H1 (cell line): ENCODE results near the gene MBNL2. TPM values are rescaled to one million over a fixed set of nuclear protein-coding genes. Genes with fewer than 3 reads are reported as not detected.
A peak's percentile ranks its signal among the peaks of the same experiment; 100 is the strongest.

Experiments used
- CTCF ChIA-PET: fragments of 300-600 bp; sonication (Branson Sonifier 250); formaldehyde crosslinking; loops from one replicate; lab custom pipeline; 2021; ENCODE audit not compliant: partially characterized antibody; lab: Charles Lee
- POLR2A ChIA-PET: fragments of 300-600 bp; sonication (Branson Sonifier 250); formaldehyde crosslinking; loops from one replicate; lab custom pipeline; 2021; ENCODE audit warnings: inconsistent platforms; ENCODE audit not compliant: partially characterized antibody; lab: Charles Lee
- DNase-seq, 2 experiments: peaks; one replicate each; pipeline versions ENCODE4 v3.0.0 to v3.0.0-alpha.2; 2010 to 2022; ENCODE audit warnings: low spot score in 2 of 2, low read depth in 1 of 2, mixed read lengths in 1 of 2
- FAIRE-seq: peaks from 2 replicates; lab custom pipeline; 2011; peaks lifted over from hg19 to GRCh38; lab: Jason Lieb, UNC
- H2AFZ ChIP-seq: 2 replicates; pipeline ENCODE4 v1.8.1; 2012; ENCODE audit warnings: low read length, inconsistent platforms
- H2AK5ac ChIP-seq: 2 replicates; pipeline ENCODE4 v1.6.1; 2013; ENCODE audit warnings: low read depth, low read length
- H2BK120ac ChIP-seq: replicated peaks from 2 replicates; pipeline ENCODE3; 2013; ENCODE audit warnings: low read depth, low read length, inconsistent platforms
- H2BK12ac ChIP-seq: 2 replicates; pipeline ENCODE4 v1.6.1; 2013; ENCODE audit warnings: low read depth, low read length
- H2BK15ac ChIP-seq: 2 replicates; pipeline ENCODE4 v1.6.1; 2013; ENCODE audit warnings: low read length
- H2BK20ac ChIP-seq: 2 replicates; pipeline ENCODE4 v1.6.1; 2013; ENCODE audit warnings: low read length
- H2BK5ac ChIP-seq: 2 replicates; pipeline ENCODE4 v1.6.1; 2013; ENCODE audit warnings: low read depth, low read length
- H3K14ac ChIP-seq: 2 replicates; pipeline ENCODE4 v1.6.1; 2013; ENCODE audit warnings: inconsistent platforms; ENCODE audit not compliant: insufficient read length
- H3K18ac ChIP-seq: 2 replicates; pipeline ENCODE4 v1.6.1; 2013; ENCODE audit warnings: low read length; ENCODE audit errors: extremely low read depth
- H3K23ac ChIP-seq: 2 replicates; pipeline ENCODE4 v1.6.1; 2013; ENCODE audit warnings: inconsistent platforms; ENCODE audit not compliant: insufficient read length
- H3K23me2 ChIP-seq: 2 replicates; pipeline ENCODE4 v1.6.1; 2013; ENCODE audit warnings: low read depth, low read length
- H3K27ac ChIP-seq: 2 replicates; pipeline ENCODE4 v1.6.1; 2011; ENCODE audit warnings: low read depth, low read length, inconsistent platforms
- H3K27me3 ChIP-seq, 4 experiments: replicated peaks in 1 of 4; 1 replicate in 1 of 4; 2 replicates in 3 of 4; pipeline versions ENCODE4 v1.6.1 to v1.8.1; 2011 to 2013; ENCODE audit warnings: low read length in 3 of 4, mild to moderate bottlenecking in 3 of 4, inconsistent platforms in 2 of 4, mixed read lengths in 2 of 4, moderate library complexity in 1 of 4; ENCODE audit not compliant: control insufficient read depth in 3 of 4, insufficient read depth in 3 of 4; ENCODE audit errors: extremely low read depth in 1 of 4
- H3K36me3 ChIP-seq, 4 experiments: 2 replicates each; pipeline versions ENCODE4 v1.6.1 to v1.8.1; 2011 to 2013; ENCODE audit warnings: mild to moderate bottlenecking in 4 of 4, low read length in 3 of 4, moderate library complexity in 2 of 4, control low read depth in 1 of 4, inconsistent platforms in 1 of 4; ENCODE audit not compliant: insufficient read depth in 4 of 4, control insufficient read depth in 2 of 4
- H3K4ac ChIP-seq: replicated peaks from 2 replicates; pipeline ENCODE3; 2013; ENCODE audit warnings: low read length, low read depth, mixed read lengths, inconsistent platforms; ENCODE audit not compliant: insufficient read length
- H3K4me1 ChIP-seq, 4 experiments: replicated peaks in 1 of 4; 1 replicate in 1 of 4; 2 replicates in 3 of 4; pipeline versions ENCODE4 v1.6.1 to v1.8.1; 2011 to 2013; ENCODE audit warnings: low read length in 3 of 4, inconsistent platforms in 2 of 4, mixed read lengths in 1 of 4; ENCODE audit not compliant: insufficient read depth in 4 of 4, control insufficient read depth in 3 of 4
- H3K4me2 ChIP-seq, 2 experiments: 2 replicates each; pipeline versions ENCODE4 v1.6.1 to v1.8.1; 2011 to 2013; ENCODE audit warnings: low read depth in 2 of 2, low read length in 2 of 2, control low read depth in 1 of 2, inconsistent platforms in 1 of 2, mild to moderate bottlenecking in 1 of 2; ENCODE audit not compliant: insufficient read depth in 1 of 2
- H3K4me3 ChIP-seq, 4 experiments: fragments of 200-600, 300-600 bp in 1 of 4; sonication (generic), shearing (Covaris generic), sonication (Bioruptor Twin) in 1 of 4; 2 replicates each; pipeline versions ENCODE4 v1.5.1 to v1.8.1; 2011 to 2016; ENCODE audit warnings: low read length in 4 of 4, low read depth in 3 of 4, control low read depth in 2 of 4, inconsistent platforms in 2 of 4, mild to moderate bottlenecking in 2 of 4, mixed read lengths in 1 of 4, moderate library complexity in 1 of 4; ENCODE audit not compliant: insufficient read depth in 2 of 4; ENCODE audit errors: extremely low read depth in 1 of 4
- H3K56ac ChIP-seq: replicated peaks from 2 replicates; pipeline ENCODE3; 2013; ENCODE audit warnings: low read depth, mild to moderate bottlenecking, mixed read lengths, low read length, inconsistent platforms; ENCODE audit not compliant: insufficient read length
- H3K79me1 ChIP-seq: 2 replicates; pipeline ENCODE4 v1.6.1; 2013; ENCODE audit warnings: low read depth, low read length, control low read depth
- H3K79me2 ChIP-seq, 2 experiments: 2 replicates each; pipeline versions ENCODE4 v1.6.1 to v1.8.1; 2012 to 2013; ENCODE audit warnings: low read length in 2 of 2, mild to moderate bottlenecking in 2 of 2, inconsistent platforms in 1 of 2; ENCODE audit not compliant: insufficient read depth in 2 of 2, control insufficient read depth in 1 of 2
- H3K9ac ChIP-seq, 4 experiments: replicated peaks in 1 of 4; 1 replicate in 1 of 4; 2 replicates in 3 of 4; pipeline versions ENCODE4 v1.6.1 to v1.8.1; 2011 to 2013; ENCODE audit warnings: low read depth in 3 of 4, low read length in 3 of 4, control low read depth in 2 of 4, mild to moderate bottlenecking in 2 of 4, moderate library complexity in 2 of 4, inconsistent platforms in 1 of 4; ENCODE audit errors: extremely low read depth in 1 of 4
- H3K9me3 ChIP-seq, 2 experiments: 2 replicates each; pipeline versions ENCODE4 v1.6.1 to v1.8.1; 2012 to 2013; ENCODE audit warnings: mild to moderate bottlenecking in 2 of 2, moderate library complexity in 2 of 2, control low read depth in 1 of 2, inconsistent platforms in 1 of 2, low read depth in 1 of 2, low read length in 1 of 2, mixed read lengths in 1 of 2; ENCODE audit not compliant: insufficient read depth in 2 of 2
- H4K20me1 ChIP-seq, 2 experiments: replicated peaks in 1 of 2; 2 replicates each; pipeline versions ENCODE3 to v1.8.1; 2011 to 2013; ENCODE audit warnings: inconsistent platforms in 2 of 2, low read length in 2 of 2, mild to moderate bottlenecking in 1 of 2; ENCODE audit not compliant: insufficient read depth in 2 of 2, control insufficient read depth in 1 of 2
- H4K5ac ChIP-seq: 2 replicates; pipeline ENCODE4 v1.6.1; 2013; ENCODE audit warnings: low read length, low read depth, mixed read lengths, inconsistent platforms; ENCODE audit not compliant: insufficient read length
- H4K8ac ChIP-seq: 2 replicates; pipeline ENCODE4 v1.8.0; 2013; ENCODE audit warnings: mild to moderate bottlenecking, moderate library complexity, low read length, inconsistent platforms; ENCODE audit not compliant: insufficient read depth; ENCODE audit errors: extremely low read depth
- H4K91ac ChIP-seq: replicated peaks from 2 replicates; pipeline ENCODE3; 2013; ENCODE audit warnings: low read length, mixed read lengths, inconsistent platforms; ENCODE audit not compliant: insufficient read length
- KDM1A ChIP-seq: fragments of 200-600, 300-600 bp; sonication (generic); IDR thresholded peaks from 2 replicates; pipeline ENCODE4 v1.7.1; 2016; ENCODE audit warnings: mild to moderate bottlenecking, low read length, borderline replicate concordance
- KDM4A ChIP-seq: IDR thresholded peaks from one replicate; pipeline ENCODE4 v1.7.1; 2012; ENCODE audit warnings: low read depth, mild to moderate bottlenecking, moderate library complexity, low read length, inconsistent platforms; ENCODE audit not compliant: severe bottlenecking
- NANOG ChIP-seq: IDR thresholded peaks from 2 replicates; pipeline ENCODE4 v1.6.1; 2011; ENCODE audit warnings: low read length, low read depth, mild to moderate bottlenecking, inconsistent platforms; ENCODE audit not compliant: insufficient read depth, poor library complexity, severe bottlenecking
- POU5F1 ChIP-seq: IDR thresholded peaks from 2 replicates; pipeline ENCODE4 v1.6.1; 2011; ENCODE audit warnings: low read depth, mild to moderate bottlenecking, low read length, moderate library complexity
- RFX5 ChIP-seq: IDR thresholded peaks from 2 replicates; pipeline ENCODE4 v1.6.1; 2011; ENCODE audit warnings: low read depth, low read length, improper control_type of control experiment, borderline replicate concordance
- RNF2 ChIP-seq: fragments of 200-900, 300-1000 bp; sonication (generic); IDR thresholded peaks from 2 replicates; pipeline ENCODE4 v1.7.1; 2016; ENCODE audit warnings: borderline replicate concordance, low read depth, mild to moderate bottlenecking, antibody characterized with exemption, low read length; ENCODE audit not compliant: poor library complexity, severe bottlenecking; ENCODE audit errors: missing control alignments
- RXRA ChIP-seq: IDR thresholded peaks from 2 replicates; pipeline ENCODE4 v1.6.1; 2011; ENCODE audit warnings: low read depth, mild to moderate bottlenecking, low read length, moderate library complexity; ENCODE audit not compliant: insufficient read depth
- SIX5 ChIP-seq: IDR thresholded peaks from 2 replicates; pipeline ENCODE4 v1.6.1; 2011; ENCODE audit warnings: mild to moderate bottlenecking, low read depth, low read length
- SP1 ChIP-seq: IDR thresholded peaks from 2 replicates; pipeline ENCODE4 v1.6.1; 2011; ENCODE audit warnings: low read depth, low read length
- TBP ChIP-seq: IDR thresholded peaks from 2 replicates; pipeline ENCODE4 v1.6.1; 2011; ENCODE audit warnings: low read depth, low read length, improper control_type of control experiment
- WGBS, 2 experiments: shearing (Covaris generic) in 1 of 2; methylation state at CpG; one replicate each; pipeline versions ENCODE4 v1.1.6 to v1.1.7; 2013 to 2015; ENCODE audit warnings: low lambda C conversion rate in 2 of 2, mixed read lengths in 2 of 2, inconsistent platforms in 1 of 2, low coverage in 1 of 2, missing lambda C conversion rate in 1 of 2; ENCODE audit not compliant: insufficient replicate concordance in 2 of 2, insufficient coverage in 1 of 2, insufficient read length in 1 of 2; ENCODE audit errors: extremely low coverage in 1 of 2, missing lambda C conversion rate in 1 of 2; 5-methylcytosine and 5-hydroxymethylcytosine counted together
- polyA plus RNA-seq, 7 experiments: library from polyadenylated mRNA; depleted of rRNA in 3 of 7; stranded (reverse) in 5 of 7; unstranded in 2 of 7; fragments of >200 nt in 5 of 7; fragments of 200-250 nt in 2 of 7; gene quantifications; 1 replicate in 5 of 7; 2 replicates in 1 of 7; 4 replicates in 1 of 7; pipeline versions ENCODE4 v1.2.1 to v1.2.3, GENCODE V29; 2011 to 2013; ENCODE audit warnings: missing spikeins in 2 of 7, mixed read lengths in 2 of 7
- total RNA-seq: library from RNA; stranded (reverse); fragmentation: NEBNext Ultra II Directional; extraction: Animal tissue kit (Norgen Biotek cat#: 25700); gene quantifications from 2 replicates; pipeline ENCODE4 v1.2.1, GENCODE V29; 2021
- TF ChIP-seq, protein P1 (sequence below): IDR thresholded peaks from 2 replicates; pipeline ENCODE4 v1.6.1; 2011; ENCODE audit warnings: low read length, improper control_type of control experiment
- TF ChIP-seq, protein P2 (sequence below): IDR thresholded peaks from 2 replicates; pipeline ENCODE4 v1.6.1; 2012; ENCODE audit warnings: inconsistent platforms

The MBNL2 gene
- total and polyA plus RNA-seq, 2 of the 8 experiments (the other 6 are each of a cell fraction or from before 2014, with no cell fraction given): 1.0 to 2.6 TPM

DNA sequence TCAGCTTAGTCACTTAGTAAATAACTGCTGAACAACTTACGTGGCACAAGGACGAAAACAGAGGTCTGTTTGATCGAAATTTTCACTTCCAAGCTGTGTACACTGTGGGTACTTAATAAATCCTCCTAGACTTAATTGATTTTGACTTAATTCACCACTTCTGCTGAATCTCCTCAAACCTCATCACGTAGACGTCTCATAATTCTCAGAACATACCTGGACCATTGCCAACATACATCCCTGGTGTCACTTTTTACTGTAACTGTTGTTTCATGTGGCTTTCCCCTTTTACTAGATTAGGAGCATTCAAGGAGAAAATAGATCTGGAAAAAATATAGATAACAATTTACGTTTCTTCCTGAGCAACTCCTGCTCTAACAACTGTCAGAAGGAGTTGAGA, 105.0 kb downstream of the MBNL2 start:
- H2AK5ac ChIP-seq: no peak overlapping the region
- no peak overlapping the region for H3K4ac ChIP-seq
- H3K79me2 ChIP-seq: no peaks in the 10 kb centered on the region
- ChIA-PET POLR2A (no interaction called here), CTCF (interaction anchor here (0.8 to 2.0 kb wide), 8 partner anchors 8 to 112 kb away, joined by 3 to 6 read pairs (median 4); no protein-coding TSS in a partner anchor)
- no peaks in the 10 kb centered on the region for H3K9me3 ChIP-seq
- no peak overlapping the region for H4K5ac ChIP-seq
- no peak overlapping the region for H2BK15ac ChIP-seq
- no peak overlapping the region for H3K9ac ChIP-seq
- no peaks in the 10 kb centered on the region; a peak in 1 of 7 replicates for H3K27me3 ChIP-seq
- H3K14ac ChIP-seq: no peak overlapping the region
- WGBS, 2 experiments: 92% methylated on average over 6 of the region's 6 CpGs; no CpG with 5 or more reads in 1 of the 2 experiments
- no peaks in the 10 kb centered on the region for H3K36me3 ChIP-seq
- FAIRE-seq: no peak
- H3K56ac ChIP-seq: no peak overlapping the region
- H2BK5ac ChIP-seq: no peak overlapping the region
- H3K23me2 ChIP-seq: peaks cover 4% of the 10 kb centered on the region; the same call in 1 of the 2 replicates
- no peak for DNase-seq
- H2BK120ac ChIP-seq: no peak overlapping the region
- H4K91ac ChIP-seq: no peak overlapping the region
- no peak overlapping the region for H3K18ac ChIP-seq
- no peak overlapping the region for H3K4me3 ChIP-seq
- H3K4me1 ChIP-seq: peaks cover 2 to 7% (median 4%) of the 10 kb centered on the region in 4 experiments; a peak in 6 of 7 replicates
- H3K27ac ChIP-seq: no peak overlapping the region
- H3K4me2 ChIP-seq: no peak overlapping the region; a peak in 1 of 4 replicates
- H2BK20ac ChIP-seq: no peak overlapping the region
- H2AFZ ChIP-seq: no peak overlapping the region
- H3K79me1 ChIP-seq: no peaks in the 10 kb centered on the region
- H4K20me1 ChIP-seq: no peaks in the 10 kb centered on the region
- H4K8ac ChIP-seq: no peak overlapping the region
- peak overlapping the region; percentile 21; the same call in 1 of the 2 replicates for H2BK12ac ChIP-seq
- H3K23ac ChIP-seq: no peak overlapping the region
- TF ChIP-seq, protein P1, sequence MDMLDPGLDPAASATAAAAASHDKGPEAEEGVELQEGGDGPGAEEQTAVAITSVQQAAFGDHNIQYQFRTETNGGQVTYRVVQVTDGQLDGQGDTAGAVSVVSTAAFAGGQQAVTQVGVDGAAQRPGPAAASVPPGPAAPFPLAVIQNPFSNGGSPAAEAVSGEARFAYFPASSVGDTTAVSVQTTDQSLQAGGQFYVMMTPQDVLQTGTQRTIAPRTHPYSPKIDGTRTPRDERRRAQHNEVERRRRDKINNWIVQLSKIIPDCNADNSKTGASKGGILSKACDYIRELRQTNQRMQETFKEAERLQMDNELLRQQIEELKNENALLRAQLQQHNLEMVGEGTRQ: no peak
- no peak for TF ChIP-seq RNF2
- TF ChIP-seq POU5F1: no peak
- no peak for TF ChIP-seq RXRA
- no peak for TF ChIP-seq TBP
- no peak for TF ChIP-seq KDM1A
- TF ChIP-seq RFX5: no peak
- TF ChIP-seq, protein P2, sequence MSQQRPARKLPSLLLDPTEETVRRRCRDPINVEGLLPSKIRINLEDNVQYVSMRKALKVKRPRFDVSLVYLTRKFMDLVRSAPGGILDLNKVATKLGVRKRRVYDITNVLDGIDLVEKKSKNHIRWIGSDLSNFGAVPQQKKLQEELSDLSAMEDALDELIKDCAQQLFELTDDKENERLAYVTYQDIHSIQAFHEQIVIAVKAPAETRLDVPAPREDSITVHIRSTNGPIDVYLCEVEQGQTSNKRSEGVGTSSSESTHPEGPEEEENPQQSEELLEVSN: no peak
- TF ChIP-seq SIX5: no peak
- TF ChIP-seq KDM4A: no peak
- no peak for TF ChIP-seq SP1
- TF ChIP-seq NANOG: no peak
